Measurements from ENCODE around the gene HOXA10.

HOXA10 gene

GRCh38 chr7:27143950-27144780 lies 30.0 kb downstream of the HOXA10 start:
- DNase-seq (ENCODE audit: low spot score) = no peak

GRCh38 chr7:27143023-27143949 lies 30.8 kb downstream of the HOXA10 start, which contains the start of gene HOXA5:
Gene HOXA5 (minus strand): TSS chr7:27143681. CDS start chr7:27143607, 74 bp downstream.
- DNase-seq (ENCODE audit: low spot score) = no peak

- DNase-seq (ENCODE audit: low spot score) = no peak
These were observed 31.5 kb downstream of the HOXA10 start for GRCh38 chr7:27142580-27143022.

- no peak for DNase-seq (ENCODE audit: low spot score)
These were observed 32.1 kb downstream of the HOXA10 start for GRCh38 chr7:27141923-27142579.

- DNase-seq (ENCODE audit: low spot score) = no peak
These were observed 32.8 kb downstream of the HOXA10 start for GRCh38 chr7:27141137-27141922.

GRCh38 chr7:27140126-27140857 lies 33.8 kb downstream of the HOXA10 start:
- no peak for DNase-seq (ENCODE audit: low spot score)

- DNase-seq (ENCODE audit: low spot score) = no peak
These were observed 34.6 kb downstream of the HOXA10 start for GRCh38 chr7:27139334-27140125.

GRCh38 chr7:27138985-27139333 lies 35.2 kb downstream of the HOXA10 start:
- no peak for DNase-seq (ENCODE audit: low spot score)

- DNase-seq (ENCODE audit: low spot score) = no peak
These were observed 35.6 kb downstream of the HOXA10 start for GRCh38 chr7:27138472-27138871.

GRCh38 chr7:27137640-27138315 lies 36.3 kb downstream of the HOXA10 start:
- DNase-seq (ENCODE audit: low spot score) = no peak

- peak; percentile 85 for DNase-seq (ENCODE audit: low spot score)
These were observed 39.7 kb downstream of the HOXA10 start for GRCh38 chr7:27134392-27134791.

GRCh38 chr7:27133409-27134231 lies 40.5 kb downstream of the HOXA10 start:
- DNase-seq (ENCODE audit: low spot score) = no peak

GRCh38 chr7:27132978-27133377 lies 41.1 kb downstream of the HOXA10 start:
- DNase-seq (ENCODE audit: low spot score) = no peak

- no peak for DNase-seq (ENCODE audit: low spot score)
These were observed 41.9 kb downstream of the HOXA10 start for GRCh38 chr7:27132214-27132613.

- DNase-seq (ENCODE audit: low spot score) = no peak
These were observed 42.7 kb downstream of the HOXA10 start for GRCh38 chr7:27131390-27131819.

- DNase-seq (ENCODE audit: low spot score) = peak; percentile 98
These were observed 43.4 kb downstream of the HOXA10 start, which contains the start of gene HOXA4 for GRCh38 chr7:27130540-27131389. Gene HOXA4 (minus strand): TSS chr7:27130757. CDS start chr7:27130733, 24 bp downstream.
